RPMI7951 (cell line): ENCODE results near the gene FGD6. TPM values are rescaled to one million over a fixed set of nuclear protein-coding genes. Genes with fewer than 3 reads are reported as not detected.
"Not testable (repeated sequence)": the region's sequence is repeated elsewhere in the genome, so short reads cannot be mapped to it uniquely, and the experiment has no call there.

Experiments used
- DNase-seq: peaks from one replicate; pipeline ENCODE4 v3.0.0-alpha.2; 2012; ENCODE audit warnings: low read depth
- total RNA-seq: library from RNA; depleted of rRNA; stranded (reverse); fragments of >200 nt; shearing (Covaris generic); gene quantifications from 2 replicates; pipeline ENCODE4 v1.2.3, GENCODE V29; 2014

Gene FGD6
- total RNA-seq, 1 experiment from 2014 or later, result 2.5 TPM

DNA sequence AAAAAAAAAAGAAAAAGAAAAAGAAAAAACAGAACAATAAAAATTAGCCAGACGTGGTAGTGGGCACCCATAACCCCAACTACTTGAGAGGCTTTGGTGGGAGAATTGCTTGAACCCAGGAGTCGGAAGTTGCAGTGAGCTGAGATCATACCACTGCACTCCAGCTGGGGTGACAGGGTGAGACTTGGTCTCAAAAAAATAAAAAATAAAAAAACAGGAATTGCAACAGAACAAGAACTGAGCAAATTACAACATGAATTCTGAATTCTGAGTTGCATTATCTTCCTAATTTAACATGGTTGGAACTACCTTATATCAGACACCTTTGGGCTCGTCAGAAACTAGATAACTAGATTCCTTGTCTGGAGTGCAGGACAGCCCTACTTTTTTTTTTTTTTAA, 90.5 kb downstream of the FGD6 start:
- DNase-seq, result no peak

GRCh38 chr12:95126076-95126475, 91.2 kb downstream of the FGD6 start:
- DNase-seq, result no peak

DNA sequence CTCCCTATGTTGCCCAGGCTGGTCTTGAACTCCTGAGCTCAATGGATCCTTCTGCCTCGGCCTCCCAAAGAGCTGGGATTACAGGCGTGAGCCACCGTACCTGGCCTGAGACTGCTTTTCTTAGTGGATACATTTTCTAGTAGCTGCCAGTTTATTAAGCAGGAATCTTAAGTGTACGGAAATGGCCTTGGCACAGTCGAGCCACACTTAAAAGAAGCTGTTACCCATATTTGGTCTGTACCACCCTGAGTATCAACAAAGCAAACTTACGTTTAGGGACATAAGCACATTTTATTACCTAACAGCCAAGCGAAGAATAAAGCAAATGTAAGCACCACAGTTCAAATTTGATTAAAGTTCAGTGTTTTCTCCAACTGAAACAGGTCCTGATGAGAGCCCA, 93.2 kb downstream of the FGD6 start:
- DNase-seq, result no peak

DNA sequence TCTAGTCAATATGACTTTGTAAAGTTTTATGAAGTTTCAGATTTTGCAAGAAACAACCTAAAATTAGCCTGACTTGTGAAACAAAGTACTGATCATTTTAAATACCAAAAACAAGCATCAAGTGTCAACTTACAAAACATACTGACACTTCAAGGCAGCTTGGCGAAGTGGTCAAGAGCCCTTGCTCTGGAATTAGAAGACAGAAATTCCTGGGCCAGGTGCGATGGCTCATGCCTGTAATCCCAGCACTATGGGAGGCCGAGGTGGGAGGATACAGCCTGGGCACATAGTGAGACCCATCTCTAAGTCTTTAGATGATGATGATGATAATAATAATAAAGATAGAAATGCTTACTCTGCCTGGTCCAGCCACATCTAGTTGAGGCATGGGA, 98.5 kb downstream of the FGD6 start:
- DNase-seq, result no peak

DNA sequence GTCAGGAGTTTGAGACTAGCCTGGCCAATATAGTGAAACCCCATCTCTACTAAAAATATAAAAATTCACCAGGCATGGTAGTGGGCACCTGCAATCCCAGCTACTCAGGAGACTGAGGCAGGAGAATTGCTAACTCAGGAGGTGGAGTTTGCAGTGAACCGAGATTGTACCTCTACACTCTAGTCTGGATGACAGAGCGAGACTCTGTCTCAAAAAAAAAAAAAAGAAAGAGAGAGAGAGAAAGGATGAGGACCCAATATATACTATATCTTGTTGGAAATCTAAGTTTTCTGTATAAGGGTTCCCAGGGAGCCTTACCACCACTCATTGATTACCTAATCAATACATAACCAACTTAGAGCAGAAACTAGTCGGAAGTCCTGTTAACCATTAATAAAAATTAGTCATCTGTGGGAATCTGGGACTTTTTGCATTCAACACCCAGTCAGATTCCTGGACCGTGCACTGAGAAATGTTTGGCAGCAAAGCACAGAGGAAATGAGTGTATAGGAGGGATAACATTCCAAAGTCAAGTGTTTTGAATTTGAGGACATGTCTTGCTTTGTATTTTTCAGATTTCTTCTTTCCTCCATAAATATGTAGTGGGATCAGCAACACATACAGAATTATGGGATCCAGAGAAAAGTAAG, 99.0 kb downstream of the FGD6 start:
- DNase-seq, result peak; percentile 59

DNA sequence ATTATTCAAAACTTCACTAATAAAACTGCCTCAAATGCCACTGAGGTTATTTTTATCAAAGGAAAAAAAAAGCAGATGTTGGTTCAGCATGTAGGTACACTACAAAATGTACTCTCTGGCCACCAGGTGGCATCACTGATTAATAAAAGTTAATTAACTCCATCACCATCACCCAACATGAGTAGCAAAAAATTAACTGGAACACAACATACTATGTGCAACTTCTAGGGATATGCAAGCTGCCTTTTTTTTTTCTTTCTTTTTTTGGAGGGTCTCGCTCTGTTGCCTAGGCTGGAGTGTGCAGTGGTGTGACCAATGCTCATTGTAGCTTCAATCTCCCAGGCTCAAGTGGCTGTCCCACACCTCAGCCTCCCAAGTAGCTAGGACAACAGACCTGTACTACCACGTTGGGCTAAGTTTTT, 100.1 kb downstream of the FGD6 start:
- DNase-seq, result peak; percentile 68

GRCh38 chr12:95116773-95117172, 100.5 kb downstream of the FGD6 start:
- DNase-seq, result no peak

GRCh38 chr12:95116341-95116740, 100.9 kb downstream of the FGD6 start:
- no peak for DNase-seq

- no peak for DNase-seq
Observed at GRCh38 chr12:95115641-95116040, 101.6 kb downstream of the FGD6 start.

DNA sequence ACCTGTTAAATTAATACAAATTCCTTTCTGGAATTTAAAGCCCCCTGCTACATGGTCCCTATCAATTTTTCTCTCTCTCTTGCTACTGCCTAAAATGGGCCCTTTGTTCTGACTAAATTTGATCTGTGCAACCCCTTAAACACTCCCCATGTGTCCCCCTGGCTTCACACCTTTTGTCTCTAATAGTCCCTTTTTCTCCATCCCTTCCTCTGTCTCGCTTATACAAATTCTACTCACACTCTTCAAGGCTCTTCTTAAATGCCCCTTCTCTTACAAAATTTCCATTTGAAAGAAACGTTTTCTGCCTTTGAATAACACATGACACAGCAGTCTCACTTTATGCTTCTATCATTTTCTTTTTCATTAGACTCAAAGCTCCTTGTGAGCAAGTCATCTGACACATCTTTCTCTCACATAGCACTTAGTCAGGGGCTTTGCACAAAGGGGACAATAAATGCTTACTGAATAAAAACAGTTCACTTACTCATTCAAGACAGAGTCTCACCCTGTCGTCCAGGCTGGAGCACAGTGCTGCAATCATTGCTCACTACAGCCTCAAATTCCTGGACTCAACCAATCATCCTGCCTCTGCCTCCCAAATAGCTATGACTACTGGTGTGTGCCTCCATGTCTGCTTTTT, 102.4 kb downstream of the FGD6 start:
- DNase-seq, result no peak

GRCh38 chr12:95107362-95107761, 109.9 kb downstream of the FGD6 start:
- DNase-seq, result no peak

GRCh38 chr12:95105540-95105939, 111.7 kb downstream of the FGD6 start:
- DNase-seq, result no peak

GRCh38 chr12:95104919-95105452, 112.3 kb downstream of the FGD6 start:
- no peak for DNase-seq

GRCh38 chr12:95102916-95103671, 114.2 kb downstream of the FGD6 start:
- DNase-seq, result peak; percentile 93

GRCh38 chr12:95101957-95102356, 115.3 kb downstream of the FGD6 start:
- DNase-seq, result not testable (repeated sequence)

DNA sequence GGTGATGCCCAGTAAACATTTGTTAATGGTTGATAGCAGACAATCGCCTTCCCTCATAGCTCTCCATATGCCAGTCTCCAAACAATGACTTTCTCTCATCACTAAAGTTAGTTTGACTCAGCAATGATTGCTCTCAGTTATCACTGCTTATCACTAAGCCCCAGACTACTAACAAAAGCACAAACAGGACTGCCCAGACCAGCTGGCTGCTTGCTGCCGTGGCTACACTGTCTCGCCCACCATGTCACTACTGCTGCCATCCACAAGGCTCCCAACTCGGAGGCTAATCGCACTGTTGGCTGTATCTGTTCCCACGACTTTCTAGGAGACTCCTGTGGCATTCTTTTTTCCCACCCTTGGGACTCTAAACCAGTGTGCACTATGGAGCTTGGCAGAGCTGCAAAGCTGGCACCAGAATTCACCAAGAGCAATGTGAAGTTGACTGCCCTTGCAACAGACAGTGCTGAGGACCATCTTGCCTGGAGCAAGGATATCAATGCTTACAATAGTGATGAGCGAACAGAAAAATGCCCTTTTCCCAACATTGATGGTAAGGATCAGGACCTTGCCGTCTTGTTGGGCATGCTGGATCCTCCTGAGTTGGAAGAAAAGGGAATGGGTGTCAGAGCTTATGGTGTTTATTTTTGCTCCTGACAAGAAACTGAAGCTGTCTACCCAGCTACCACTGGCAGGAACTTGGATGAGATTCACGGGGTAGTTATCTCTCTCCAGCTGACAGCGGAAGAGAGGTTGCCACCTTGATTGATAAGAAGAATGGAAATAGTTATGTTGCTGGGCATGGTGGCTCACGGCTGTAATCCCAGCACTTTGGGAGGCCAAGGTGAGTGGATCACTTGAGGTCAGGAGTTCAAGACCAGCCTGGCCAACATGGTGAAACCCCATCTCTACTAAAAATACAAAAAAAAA, 116.7 kb downstream of the FGD6 start:
- no peak for DNase-seq

DNA sequence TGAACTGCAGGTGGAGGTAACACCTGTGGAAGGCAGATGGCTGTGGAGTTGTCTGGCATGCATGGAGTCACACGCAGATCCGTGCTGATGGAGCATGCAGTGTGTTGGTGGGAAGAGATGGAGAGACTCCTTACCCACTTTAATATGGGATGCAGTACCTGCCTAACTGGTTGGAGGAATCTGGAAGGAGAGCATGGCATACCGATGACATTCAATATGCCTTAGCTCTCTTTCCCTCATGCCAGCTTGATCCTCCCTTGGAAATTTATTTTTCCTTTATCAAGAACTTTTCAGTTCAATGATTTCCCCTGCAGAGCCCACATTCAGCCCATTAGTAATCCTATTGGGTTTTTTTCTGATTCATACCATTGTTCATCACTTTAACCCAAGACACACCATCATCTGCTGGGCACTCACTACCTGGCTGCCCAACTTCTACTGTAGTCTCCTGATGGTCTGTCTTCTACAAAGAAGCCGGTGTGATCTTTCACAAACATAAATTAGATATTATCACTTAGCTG, 117.9 kb downstream of the FGD6 start:
- no peak for DNase-seq

GRCh38 chr12:95096852-95097251, 120.4 kb downstream of the FGD6 start:
- DNase-seq, result no peak

- no peak for DNase-seq
Observed at GRCh38 chr12:95096378-95096777, 120.9 kb downstream of the FGD6 start.

GRCh38 chr12:95095866-95096265, 121.4 kb downstream of the FGD6 start:
- DNase-seq, result not testable (repeated sequence)

DNA sequence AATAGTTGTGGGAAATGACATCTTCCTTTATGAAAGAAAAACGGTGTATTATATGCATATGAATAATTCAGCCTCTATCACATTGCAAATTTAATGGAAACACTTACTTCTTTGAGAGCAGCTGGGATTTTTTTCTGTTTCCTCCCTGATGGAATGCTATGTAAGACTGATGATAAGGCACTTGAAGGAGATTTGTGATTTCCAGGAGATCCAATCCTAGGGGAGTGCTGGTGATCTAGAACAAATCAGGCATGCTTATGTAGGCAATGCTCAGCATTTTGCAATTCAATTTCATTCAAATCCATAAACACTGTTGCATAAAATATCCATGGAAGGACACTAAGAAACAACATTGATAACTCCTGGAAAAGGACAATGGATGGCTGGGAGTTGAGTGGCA, 127.8 kb downstream of the FGD6 start:
- DNase-seq, result no peak
